Liver (tissue), 9 donors: ENCODE measurements around the gene VAPB. TPM values are rescaled to one million over a fixed set of nuclear protein-coding genes. Genes with fewer than 3 reads are reported as not detected.

Source experiments
- DNase-seq: peaks from one replicate; pipeline ENCODE4 v3.0.0-alpha.2; 2017; ENCODE audit warnings: low spot score
- H3K27ac ChIP-seq, 2 donors: one replicate each; pipeline ENCODE4 v1.7.0; 2013; ENCODE audit warnings: inconsistent platforms in 2 of 2, low read length in 2 of 2, control low read depth in 1 of 2, low read depth in 1 of 2, mild to moderate bottlenecking in 1 of 2
- H3K27me3 ChIP-seq, 4 donors: one replicate each; pipeline versions ENCODE4 v1.6.1 to v1.7.0; 2013; ENCODE audit warnings: low read length in 3 of 4, inconsistent platforms in 1 of 4, mild to moderate bottlenecking in 1 of 4, moderate library complexity in 1 of 4; ENCODE audit not compliant: control insufficient read depth in 4 of 4, insufficient read depth in 4 of 4
- H3K36me3 ChIP-seq, 4 donors: one replicate each; pipeline versions ENCODE4 v1.6.1 to v1.7.0; 2013; ENCODE audit warnings: low read length in 3 of 4, mild to moderate bottlenecking in 3 of 4, low read depth in 1 of 4, moderate library complexity in 1 of 4; ENCODE audit not compliant: control insufficient read depth in 4 of 4, insufficient read depth in 3 of 4
- H3K4me1 ChIP-seq, 4 donors: one replicate each; pipeline versions ENCODE4 v1.6.1 to v1.7.0; 2013; ENCODE audit warnings: low read length in 3 of 4, mild to moderate bottlenecking in 3 of 4, moderate library complexity in 1 of 4; ENCODE audit not compliant: control insufficient read depth in 4 of 4, insufficient read depth in 4 of 4
- H3K4me3 ChIP-seq, 3 donors: one replicate each; pipeline versions ENCODE4 v1.6.1 to v1.7.0; 2013; ENCODE audit warnings: low read length in 3 of 3, control low read depth in 1 of 3, low read depth in 1 of 3, mild to moderate bottlenecking in 1 of 3
- H3K9ac ChIP-seq, 2 donors: one replicate each; pipeline ENCODE4 v1.7.0; 2013; ENCODE audit warnings: low read length in 2 of 2, mild to moderate bottlenecking in 2 of 2, moderate library complexity in 2 of 2, control low read depth in 1 of 2, low read depth in 1 of 2
- H3K9me3 ChIP-seq, 4 donors: one replicate each; pipeline versions ENCODE4 v1.6.1 to v1.7.0; 2013; ENCODE audit warnings: low read length in 3 of 4; ENCODE audit not compliant: control insufficient read depth in 4 of 4
- FOXA1 ChIP-seq: IDR thresholded peaks from 2 replicates; pipeline ENCODE4 v1.6.1; 2016; ENCODE audit warnings: antibody characterized with exemption
- FOXA2 ChIP-seq: IDR thresholded peaks from 2 replicates; pipeline ENCODE4 v1.6.1; 2016; ENCODE audit warnings: antibody characterized with exemption
- HNF4A ChIP-seq, 2 donors: conservative IDR thresholded peaks; 2 replicates each; pipeline ENCODE4 v1.6.1; 2016; ENCODE audit warnings: antibody characterized with exemption in 2 of 2, mild to moderate bottlenecking in 2 of 2
- JUND ChIP-seq, 2 donors: IDR thresholded peaks; 2 replicates each; pipeline ENCODE4 v1.6.1; 2016; ENCODE audit warnings: antibody characterized with exemption in 2 of 2
- NR2F2 ChIP-seq: IDR thresholded peaks from 2 replicates; pipeline ENCODE4 v1.6.1; 2016; ENCODE audit warnings: antibody characterized with exemption
- RAD21 ChIP-seq, 2 donors: IDR thresholded peaks; 2 replicates each; pipeline ENCODE4 v1.6.1; 2016; ENCODE audit warnings: antibody characterized with exemption in 2 of 2, mild to moderate bottlenecking in 2 of 2
- SP1 ChIP-seq: IDR thresholded peaks from 2 replicates; pipeline ENCODE4 v1.6.1; 2018; ENCODE audit warnings: antibody characterized with exemption, mild to moderate bottlenecking
- TAF1 ChIP-seq: conservative IDR thresholded peaks from 2 replicates; pipeline ENCODE4 v1.6.1; 2016; ENCODE audit warnings: antibody characterized with exemption, mild to moderate bottlenecking
- YY1 ChIP-seq: IDR thresholded peaks from 2 replicates; pipeline ENCODE4 v1.6.1; 2016; ENCODE audit warnings: antibody characterized with exemption, mild to moderate bottlenecking
- WGBS: extraction: QIAGEN DNeasy Blood & Tissue Kit; methylation state at CpG from one replicate; pipeline ENCODE4 v1.1.7; 2013; 5-methylcytosine and 5-hydroxymethylcytosine counted together
- polyA plus RNA-seq, 2 donors: library from polyadenylated mRNA; stranded (reverse) in 1 of 2; unstranded in 1 of 2; fragments of 200-250 nt in 1 of 2; fragments of >200 nt in 1 of 2; fragmentation: Nextera tagmentation in 1 of 2; extraction: Ambion mirVana in 1 of 2; gene quantifications; one replicate each; pipeline versions ENCODE4 v1.2.1 to v1.2.3, GENCODE V29; 2013 to 2015
- total RNA-seq, 2 donors: library from RNA; depleted of rRNA; stranded (reverse); fragments of >200 nt; gene quantifications; one replicate each; pipeline ENCODE4 v1.2.3, GENCODE V29; 2014
- TF ChIP-seq, protein P1 (sequence below): IDR thresholded peaks from 2 replicates; pipeline ENCODE4 v1.6.1; 2016; ENCODE audit warnings: antibody characterized with exemption, mild to moderate bottlenecking
- TF ChIP-seq, protein P2 (sequence below): IDR thresholded peaks from 2 replicates; pipeline ENCODE4 v1.6.1; 2016; ENCODE audit warnings: antibody characterized with exemption
- TF ChIP-seq, protein P3 (sequence below): IDR thresholded peaks from 2 replicates; pipeline ENCODE4 v1.6.1; 2016; ENCODE audit warnings: antibody characterized with exemption
- TF ChIP-seq, protein P4 (sequence below): IDR thresholded peaks from 2 replicates; pipeline ENCODE4 v1.6.1; 2016; ENCODE audit warnings: antibody characterized with exemption
- donor health status: healthy.
- donor health status: healthy.
- donor health status: healthy.
- donor health status: healthy.
- donor health status: healthy.

VAPB gene
- total and polyA plus RNA-seq, 4 donors = 12.2 to 21.7 (median 18.5) TPM

DNA sequence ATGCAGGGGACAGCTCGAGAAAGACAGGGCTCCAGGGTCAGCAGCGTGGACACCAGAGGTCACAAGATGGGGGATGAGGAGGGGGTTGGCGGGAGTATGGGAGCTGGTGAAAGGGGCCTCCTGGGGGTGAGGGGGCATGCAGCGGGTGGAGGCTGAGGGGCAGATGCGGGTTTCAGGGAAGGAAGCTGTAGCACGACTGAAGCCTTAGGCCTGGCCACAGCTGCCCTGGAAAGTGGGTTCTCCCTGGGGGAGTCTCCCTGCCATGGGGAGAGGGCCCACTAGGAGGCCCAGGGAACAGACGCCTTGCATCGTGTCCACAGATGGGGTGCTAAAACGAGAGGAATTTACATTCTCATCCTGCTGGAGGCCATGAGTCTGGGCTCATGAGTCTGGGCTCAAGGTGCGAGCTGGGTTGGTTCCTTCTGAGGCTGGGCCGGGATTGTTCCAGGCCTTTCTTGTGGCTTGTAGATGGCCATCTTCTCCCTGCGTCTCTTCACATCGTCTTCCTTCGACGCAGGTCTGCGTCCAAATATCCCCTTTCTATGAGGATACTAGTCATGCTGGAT is 108.1 kb downstream of the VAPB start:
- Histone ChIP-seq H3K9ac (no peak overlapping the region), H3K27me3 (peaks cover 0 to 2% (median 0%) of the 10 kb centered on the region in 4 donors), H3K9me3 (peaks cover 0 to 9% (median 3%) of the 10 kb centered on the region in 4 donors), H3K4me1 (no peaks in the 10 kb centered on the region), H3K36me3 (no peaks in the 10 kb centered on the region), H3K4me3 (no peak overlapping the region), H3K27ac (no peak overlapping the region)
- TF ChIP-seq TAF1 (no peak), FOXA1 (no peak), JUND (IDR thresholded peaks at IDR 0.05) (no peak), HNF4A (conservative IDR thresholded peaks at IDR 0.05) (no peak)
- TF ChIP-seq, protein P1, sequence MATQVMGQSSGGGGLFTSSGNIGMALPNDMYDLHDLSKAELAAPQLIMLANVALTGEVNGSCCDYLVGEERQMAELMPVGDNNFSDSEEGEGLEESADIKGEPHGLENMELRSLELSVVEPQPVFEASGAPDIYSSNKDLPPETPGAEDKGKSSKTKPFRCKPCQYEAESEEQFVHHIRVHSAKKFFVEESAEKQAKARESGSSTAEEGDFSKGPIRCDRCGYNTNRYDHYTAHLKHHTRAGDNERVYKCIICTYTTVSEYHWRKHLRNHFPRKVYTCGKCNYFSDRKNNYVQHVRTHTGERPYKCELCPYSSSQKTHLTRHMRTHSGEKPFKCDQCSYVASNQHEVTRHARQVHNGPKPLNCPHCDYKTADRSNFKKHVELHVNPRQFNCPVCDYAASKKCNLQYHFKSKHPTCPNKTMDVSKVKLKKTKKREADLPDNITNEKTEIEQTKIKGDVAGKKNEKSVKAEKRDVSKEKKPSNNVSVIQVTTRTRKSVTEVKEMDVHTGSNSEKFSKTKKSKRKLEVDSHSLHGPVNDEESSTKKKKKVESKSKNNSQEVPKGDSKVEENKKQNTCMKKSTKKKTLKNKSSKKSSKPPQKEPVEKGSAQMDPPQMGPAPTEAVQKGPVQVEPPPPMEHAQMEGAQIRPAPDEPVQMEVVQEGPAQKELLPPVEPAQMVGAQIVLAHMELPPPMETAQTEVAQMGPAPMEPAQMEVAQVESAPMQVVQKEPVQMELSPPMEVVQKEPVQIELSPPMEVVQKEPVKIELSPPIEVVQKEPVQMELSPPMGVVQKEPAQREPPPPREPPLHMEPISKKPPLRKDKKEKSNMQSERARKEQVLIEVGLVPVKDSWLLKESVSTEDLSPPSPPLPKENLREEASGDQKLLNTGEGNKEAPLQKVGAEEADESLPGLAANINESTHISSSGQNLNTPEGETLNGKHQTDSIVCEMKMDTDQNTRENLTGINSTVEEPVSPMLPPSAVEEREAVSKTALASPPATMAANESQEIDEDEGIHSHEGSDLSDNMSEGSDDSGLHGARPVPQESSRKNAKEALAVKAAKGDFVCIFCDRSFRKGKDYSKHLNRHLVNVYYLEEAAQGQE = no peak
- TF ChIP-seq, protein P2, sequence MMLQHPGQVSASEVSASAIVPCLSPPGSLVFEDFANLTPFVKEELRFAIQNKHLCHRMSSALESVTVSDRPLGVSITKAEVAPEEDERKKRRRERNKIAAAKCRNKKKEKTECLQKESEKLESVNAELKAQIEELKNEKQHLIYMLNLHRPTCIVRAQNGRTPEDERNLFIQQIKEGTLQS = no peak
- TF ChIP-seq, protein P3, sequence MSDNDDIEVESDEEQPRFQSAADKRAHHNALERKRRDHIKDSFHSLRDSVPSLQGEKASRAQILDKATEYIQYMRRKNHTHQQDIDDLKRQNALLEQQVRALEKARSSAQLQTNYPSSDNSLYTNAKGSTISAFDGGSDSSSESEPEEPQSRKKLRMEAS = no peak
- TF ChIP-seq, protein P4, sequence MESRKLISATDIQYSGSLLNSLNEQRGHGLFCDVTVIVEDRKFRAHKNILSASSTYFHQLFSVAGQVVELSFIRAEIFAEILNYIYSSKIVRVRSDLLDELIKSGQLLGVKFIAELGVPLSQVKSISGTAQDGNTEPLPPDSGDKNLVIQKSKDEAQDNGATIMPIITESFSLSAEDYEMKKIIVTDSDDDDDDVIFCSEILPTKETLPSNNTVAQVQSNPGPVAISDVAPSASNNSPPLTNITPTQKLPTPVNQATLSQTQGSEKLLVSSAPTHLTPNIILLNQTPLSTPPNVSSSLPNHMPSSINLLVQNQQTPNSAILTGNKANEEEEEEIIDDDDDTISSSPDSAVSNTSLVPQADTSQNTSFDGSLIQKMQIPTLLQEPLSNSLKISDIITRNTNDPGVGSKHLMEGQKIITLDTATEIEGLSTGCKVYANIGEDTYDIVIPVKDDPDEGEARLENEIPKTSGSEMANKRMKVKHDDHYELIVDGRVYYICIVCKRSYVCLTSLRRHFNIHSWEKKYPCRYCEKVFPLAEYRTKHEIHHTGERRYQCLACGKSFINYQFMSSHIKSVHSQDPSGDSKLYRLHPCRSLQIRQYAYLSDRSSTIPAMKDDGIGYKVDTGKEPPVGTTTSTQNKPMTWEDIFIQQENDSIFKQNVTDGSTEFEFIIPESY = no peak
- no peak for DNase-seq
- 93% methylated on average over 16 of the region's 16 CpGs for WGBS

DNA sequence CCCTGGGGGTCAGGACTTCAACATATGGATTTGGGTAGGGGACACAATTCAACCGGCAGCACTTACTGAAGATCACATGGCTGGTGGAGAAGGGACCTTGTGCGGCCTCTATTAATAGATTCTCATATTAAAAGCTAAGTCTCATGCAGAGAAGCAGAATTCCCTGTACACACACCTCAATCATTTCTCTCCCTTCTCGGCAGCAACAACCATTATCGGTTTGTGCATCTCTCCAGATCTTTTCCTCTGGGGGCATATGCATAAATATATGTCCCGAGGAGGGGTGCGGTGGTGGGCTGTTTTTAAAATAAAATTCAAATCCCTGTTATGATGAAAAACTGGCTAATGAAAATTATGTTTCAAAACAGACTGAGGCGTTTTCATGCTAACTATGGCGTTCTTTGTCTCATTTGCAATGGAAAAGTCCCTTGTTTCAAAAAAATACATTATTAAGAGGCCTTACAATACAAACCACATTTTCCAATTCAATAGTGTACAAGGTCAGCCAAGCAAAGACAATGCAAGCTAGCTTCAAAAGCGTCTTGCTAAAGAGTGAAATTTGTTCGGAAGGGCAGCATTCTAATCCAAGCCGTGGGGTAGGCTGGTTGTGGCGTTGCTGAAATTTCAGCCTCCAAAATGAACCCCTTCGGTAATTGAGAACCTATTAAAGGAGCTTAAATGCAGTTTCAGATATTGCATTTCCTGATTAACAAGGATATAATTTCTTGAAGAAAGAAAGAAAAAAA is 108.9 kb downstream of the VAPB start:
- TF ChIP-seq SP1 (no peak), RAD21 (IDR thresholded peaks at IDR 0.05) (no peak), JUND (IDR thresholded peaks at IDR 0.05) (no peak), HNF4A (conservative IDR thresholded peaks at IDR 0.05) (no peak), NR2F2 (no peak), YY1 (no peak), TAF1 (no peak), FOXA2 (no peak)
- Histone ChIP-seq H3K4me3 (no peak overlapping the region), H3K9ac (no peak overlapping the region), H3K27ac (no peak overlapping the region), H3K4me1 (no peaks in the 10 kb centered on the region), H3K27me3 (peaks cover 0 to 2% (median 0%) of the 10 kb centered on the region in 4 donors), H3K36me3 (no peaks in the 10 kb centered on the region), H3K9me3 (peaks cover 0 to 9% (median 3%) of the 10 kb centered on the region in 4 donors)
- DNase-seq = no peak
- 92% methylated on average over 13 of the region's 13 CpGs for WGBS
